Mesenteric fat pad (tissue), 1 donor: ENCODE data around the gene GPC6. TPM values are rescaled to one million over a fixed set of nuclear protein-coding genes. Genes with fewer than 3 reads are reported as not detected.

Experiments
- DNase-seq: peaks from one replicate; pipeline ENCODE4 v3.0.0-alpha.2; 2020; ENCODE audit warnings: low spot score
- total RNA-seq: library from RNA; stranded (reverse); fragmentation: NEBNext Ultra II Directional; extraction: Animal tissue kit (Norgen Biotek cat#: 25700); gene quantifications from one replicate; pipeline ENCODE4 v1.2.1, GENCODE V29; 2021
- donor health status: DM: yes; HTN: yes; CAD: no.

Gene GPC6
- total RNA-seq, 1 donor from 2014 or later = 23.1 TPM

DNA sequence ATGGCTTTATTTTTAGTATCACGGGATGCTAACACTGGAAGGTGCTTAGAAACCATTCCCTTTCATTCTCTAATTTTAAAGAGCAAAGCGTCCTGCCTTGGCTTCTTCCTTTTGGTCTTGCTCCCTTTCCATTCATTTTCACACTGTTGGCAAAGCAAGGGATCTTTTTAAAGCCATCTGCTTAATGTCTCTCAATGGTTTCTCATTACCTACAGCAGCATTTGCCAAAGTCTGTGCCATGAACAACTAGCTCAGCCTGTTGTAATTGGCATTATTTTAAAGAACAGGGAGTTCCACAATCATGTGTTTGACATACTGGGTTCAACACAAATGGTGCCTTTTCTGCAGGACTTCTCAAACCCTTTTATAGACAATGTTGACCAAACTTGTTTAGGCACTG is 444.3 kb downstream of the GPC6 start:
- no peak for DNase-seq

DNA sequence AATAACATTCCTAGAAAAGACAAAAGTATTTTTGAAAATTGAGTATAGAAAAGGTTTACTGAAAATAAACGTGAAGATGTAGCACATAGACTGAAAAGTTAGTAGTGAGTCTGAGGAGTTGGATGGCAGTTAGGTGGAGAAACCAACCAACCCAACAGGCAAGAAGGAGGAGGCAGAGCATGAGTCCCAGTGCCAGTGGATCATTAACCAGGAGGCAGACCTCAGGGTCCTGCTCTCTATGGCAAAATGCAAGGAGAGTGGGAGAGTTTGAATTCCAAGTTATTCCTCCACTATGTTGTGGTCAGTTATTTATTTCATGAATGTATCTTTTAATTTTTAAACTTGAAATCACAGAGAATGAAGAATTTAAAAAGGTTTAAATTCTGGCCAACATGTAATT is 446.4 kb downstream of the GPC6 start:
- no peak for DNase-seq

DNA sequence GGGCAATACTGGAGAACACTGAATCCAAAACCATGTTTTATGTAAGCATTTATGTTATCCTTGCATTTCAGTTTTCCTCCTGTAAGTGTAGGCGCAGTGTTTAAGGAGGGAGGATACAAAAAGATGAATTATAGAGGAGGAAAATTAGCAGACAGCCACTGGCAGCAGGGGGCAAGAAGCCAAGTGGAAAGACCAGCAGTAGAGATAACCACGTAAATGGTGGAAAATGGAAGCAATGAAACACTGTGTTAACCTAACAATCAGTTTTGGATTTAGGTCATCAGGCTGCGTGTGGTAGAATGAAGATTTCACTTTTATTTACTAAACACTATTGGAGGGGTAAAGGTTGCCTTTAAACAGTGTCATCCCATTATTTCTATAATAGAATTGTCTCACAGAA is 447.3 kb downstream of the GPC6 start:
- DNase-seq = no peak

DNA sequence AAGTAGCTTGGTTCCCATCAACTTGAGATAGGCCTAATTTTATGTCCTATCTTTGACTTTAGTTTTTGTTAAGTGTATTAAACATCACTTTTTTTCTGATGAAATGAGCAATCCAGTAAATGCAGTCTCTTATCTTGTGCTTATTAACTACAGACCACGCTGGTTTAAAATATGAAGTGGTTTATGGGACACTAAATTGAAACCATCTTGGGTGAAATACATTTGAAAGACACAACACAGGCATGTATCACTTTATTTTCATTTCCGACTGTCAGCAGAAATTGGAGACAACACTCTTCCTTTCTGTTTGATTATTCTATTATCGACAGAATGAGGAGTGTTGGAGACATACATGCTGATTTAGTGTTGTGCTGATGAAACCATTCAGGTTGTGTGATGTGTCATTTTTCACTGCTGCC is 447.7 kb downstream of the GPC6 start:
- no peak for DNase-seq

DNA sequence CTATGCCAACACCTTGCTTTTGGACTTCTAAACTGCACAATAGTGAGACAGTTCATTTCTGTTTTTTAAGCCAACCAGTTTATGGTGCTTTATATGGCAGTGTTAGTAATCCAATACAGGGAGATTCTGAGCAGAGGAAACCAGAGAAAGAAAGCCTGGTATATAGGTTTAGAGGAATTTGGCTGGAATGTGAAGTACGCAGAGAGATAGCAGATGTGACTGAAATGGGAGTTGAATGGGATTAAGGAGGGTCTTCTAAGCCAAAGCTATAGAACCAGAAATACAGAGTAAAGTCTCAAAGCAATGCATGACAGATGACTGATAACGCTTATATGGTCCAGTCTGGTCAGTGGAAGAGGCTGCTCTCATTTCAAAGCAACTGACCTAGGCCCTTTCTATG is 453.7 kb downstream of the GPC6 start:
- no peak for DNase-seq

DNA sequence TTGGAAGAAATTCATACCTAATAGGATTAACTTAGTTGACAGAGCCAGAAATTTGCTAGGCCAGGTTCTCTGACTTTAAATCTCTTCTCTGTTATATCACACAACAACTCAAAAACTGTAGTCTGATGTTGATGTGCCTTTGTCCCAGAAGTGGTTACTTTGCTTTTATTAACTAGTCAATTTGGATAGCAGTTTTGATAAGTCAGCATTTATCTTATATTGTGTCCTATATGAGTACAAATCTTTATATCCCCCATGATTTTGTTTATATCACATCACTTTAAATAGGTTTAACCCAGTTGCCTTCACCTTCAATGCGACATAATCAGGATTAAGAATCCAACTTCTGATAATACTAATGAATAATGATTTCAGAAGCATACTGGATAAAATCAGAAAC is 459.3 kb downstream of the GPC6 start:
- no peak for DNase-seq

DNA sequence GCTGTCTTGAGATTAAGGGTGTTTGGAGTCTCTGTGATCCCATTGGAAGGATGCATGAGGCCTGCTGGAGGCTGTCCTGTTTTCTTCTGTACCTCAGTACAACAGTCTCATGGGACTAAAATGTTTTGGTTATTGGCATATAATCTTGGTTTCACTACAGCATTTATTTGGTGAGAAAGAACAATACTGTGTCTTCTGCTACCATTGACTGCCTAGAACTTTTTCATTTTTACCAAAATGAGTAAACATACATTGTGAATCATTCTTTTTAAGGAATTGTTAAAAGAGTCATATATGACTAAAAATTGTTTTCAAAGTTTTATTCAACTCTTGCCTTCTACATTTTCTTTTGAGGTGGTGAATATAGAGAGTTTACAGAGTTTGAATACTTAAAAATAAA is 459.8 kb downstream of the GPC6 start:
- DNase-seq = no peak

DNA sequence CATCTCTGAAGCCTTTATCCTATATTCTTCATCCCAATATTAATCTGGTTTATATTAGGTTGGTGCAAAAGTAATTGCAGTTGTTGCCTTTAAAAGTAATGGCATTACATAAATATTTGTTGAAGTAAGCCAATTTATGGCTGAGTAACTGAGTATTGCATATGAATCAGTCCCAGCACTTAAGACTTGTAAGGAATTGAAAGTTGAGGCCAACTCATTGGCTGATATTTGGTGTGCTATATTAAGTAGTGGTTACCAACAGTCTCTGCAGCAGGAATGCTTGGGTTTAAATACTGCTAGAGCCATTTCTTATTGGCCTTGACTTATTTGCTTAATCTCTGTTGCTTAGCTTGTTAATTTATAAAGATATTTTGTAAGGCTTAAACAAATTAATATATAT is 460.7 kb downstream of the GPC6 start:
- no peak for DNase-seq

DNA sequence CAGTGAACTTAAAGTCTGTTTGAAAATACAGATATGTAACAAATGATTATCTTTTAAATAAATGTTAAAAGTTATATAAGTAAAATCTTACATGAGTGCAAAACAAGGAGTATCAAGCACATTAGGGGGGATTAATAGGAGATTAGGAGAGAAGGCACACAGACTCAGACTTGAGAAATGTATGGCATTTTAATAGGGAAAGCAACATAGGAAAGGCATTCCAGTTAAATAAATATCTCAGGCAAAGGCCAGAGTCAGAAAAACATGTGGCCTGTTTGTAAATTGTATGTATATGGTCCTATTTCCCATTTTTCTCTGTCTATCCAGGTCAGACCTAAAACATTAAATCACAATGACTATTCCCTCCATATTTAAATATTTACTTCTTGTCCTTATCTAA is 462.7 kb downstream of the GPC6 start:
- DNase-seq = no peak

DNA sequence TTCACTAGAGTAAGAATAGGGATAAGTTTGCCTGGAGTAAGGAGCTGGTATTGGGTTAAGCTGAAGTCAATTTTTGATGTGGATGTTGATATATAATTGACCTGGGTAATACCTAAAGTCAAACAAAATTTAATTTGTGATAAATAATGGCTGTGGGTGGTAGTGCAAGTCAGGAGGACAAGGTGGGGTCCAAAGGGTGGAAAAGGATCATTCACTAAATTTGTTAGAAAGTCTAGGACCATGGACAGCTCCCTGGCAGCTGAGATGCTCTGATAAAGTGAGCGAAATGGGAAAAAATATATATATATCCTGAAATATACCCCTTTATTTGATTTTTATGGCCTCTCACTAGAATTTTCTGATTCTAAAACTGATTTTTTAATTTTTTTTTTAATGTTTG is 463.5 kb downstream of the GPC6 start:
- no peak for DNase-seq

DNA sequence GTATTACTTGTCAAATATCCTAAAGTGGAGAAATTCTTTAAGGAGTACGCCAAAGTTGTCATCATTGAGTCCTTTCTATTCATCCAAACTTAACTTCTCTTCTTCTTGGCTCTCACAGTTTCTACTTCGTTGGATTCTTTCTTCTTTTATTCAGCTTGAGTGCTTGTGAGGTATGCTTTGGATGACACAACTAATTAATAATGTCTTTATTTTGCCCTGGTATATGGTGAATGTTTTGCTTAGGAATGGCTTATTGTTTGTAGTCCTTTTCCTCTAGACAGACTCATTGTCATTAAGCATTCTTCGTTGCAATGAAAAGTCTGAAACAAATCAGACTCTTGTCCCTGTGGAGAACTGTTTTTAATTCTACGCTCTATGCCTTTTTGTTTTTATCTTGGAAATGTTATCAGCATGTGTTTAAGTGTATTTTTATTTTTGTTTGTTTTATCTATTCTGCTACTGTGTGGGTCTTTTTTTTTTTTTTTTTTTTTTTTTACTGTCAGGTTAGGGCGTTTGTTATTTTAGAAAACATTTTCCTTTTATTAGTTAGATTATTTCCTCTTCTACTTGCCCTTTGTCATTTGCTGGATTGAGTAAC is 471.5 kb downstream of the GPC6 start:
- no peak for DNase-seq

DNA sequence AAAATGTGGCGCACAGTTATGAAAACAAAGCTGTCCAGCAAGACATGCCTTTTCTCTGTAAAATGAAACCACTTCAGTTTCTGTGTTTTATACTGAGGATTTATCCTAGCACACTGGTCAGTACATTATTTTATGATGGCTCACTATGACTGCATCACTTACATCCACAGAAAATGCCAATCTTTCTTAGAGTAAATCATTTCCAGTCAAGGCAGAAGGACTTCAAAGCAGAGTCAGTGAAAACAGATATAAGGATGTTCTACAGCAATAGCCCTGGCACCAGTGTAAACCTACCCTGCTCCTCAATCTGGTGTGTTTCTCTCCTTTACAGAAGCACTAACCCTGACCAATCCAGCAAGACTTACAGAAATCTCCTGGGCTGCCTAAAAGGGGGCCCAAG is 473.5 kb downstream of the GPC6 start:
- DNase-seq = no peak

DNA sequence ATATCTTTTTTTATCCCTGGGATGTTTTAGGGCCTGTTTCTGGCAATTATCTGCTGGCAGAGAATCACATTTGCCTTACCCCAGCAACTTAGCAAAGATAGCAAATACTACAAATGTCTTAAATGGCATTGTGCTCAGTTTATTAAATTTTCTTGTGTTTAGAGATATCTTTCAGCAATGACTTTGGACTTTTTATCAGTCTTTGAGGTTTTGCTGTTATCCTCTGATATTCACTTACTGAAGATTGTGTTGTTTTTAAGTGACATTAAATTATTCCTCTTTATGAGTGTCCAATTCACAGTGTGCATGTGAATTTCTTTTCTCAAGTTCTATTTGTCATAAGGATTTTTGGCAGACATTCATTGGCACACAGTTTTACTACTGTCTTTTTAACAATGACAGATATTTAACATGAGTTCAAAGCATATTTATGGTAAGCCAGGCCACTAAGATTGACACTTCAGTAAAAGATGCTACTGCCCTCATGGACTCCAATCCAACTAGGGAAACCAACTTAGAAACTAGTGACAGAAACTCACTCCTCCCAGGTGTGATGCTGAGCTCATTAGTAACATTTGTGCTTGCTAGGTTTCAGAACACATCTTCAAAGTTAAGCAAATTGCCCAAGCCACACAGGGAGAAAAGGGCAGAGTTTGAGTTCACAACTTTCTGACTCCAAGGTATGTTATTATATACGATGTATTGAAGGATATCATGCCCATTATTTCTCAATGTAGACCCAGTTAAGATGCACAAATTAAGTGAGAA is 481.9 kb downstream of the GPC6 start:
- no peak for DNase-seq

DNA sequence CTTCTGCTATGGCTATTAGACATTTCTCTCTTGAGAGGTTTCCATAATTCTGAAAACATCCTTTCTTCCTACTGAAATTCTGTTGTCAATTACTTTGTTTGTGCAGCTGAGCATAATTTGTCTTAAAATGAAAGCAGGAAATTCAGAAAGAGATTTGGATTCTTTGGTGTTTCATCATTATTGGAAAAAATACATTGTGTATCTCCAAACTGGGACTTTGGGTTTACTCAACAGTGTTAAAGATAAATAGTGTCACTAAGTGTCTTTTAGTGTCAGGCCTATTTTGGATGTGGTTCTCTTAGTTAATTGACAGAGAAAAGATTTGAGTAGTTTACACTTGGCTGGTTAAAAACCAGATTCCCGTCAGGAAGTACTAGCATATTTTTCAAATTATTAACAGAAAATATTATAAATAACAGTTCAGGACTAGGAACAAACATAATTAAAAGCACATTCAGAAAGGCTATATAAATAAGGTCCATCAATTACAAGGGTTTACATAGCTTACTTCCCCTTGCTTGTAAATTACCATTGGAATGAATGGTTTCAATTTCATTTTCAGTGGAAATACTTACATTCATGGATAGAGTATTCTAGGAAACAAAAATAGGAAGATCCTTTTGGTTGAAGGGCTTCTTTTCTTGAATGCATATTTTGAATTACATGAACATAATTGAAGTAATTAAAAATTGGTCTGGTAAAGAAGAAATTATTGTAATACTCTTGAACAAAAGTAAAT is 483.1 kb downstream of the GPC6 start:
- DNase-seq = no peak

DNA sequence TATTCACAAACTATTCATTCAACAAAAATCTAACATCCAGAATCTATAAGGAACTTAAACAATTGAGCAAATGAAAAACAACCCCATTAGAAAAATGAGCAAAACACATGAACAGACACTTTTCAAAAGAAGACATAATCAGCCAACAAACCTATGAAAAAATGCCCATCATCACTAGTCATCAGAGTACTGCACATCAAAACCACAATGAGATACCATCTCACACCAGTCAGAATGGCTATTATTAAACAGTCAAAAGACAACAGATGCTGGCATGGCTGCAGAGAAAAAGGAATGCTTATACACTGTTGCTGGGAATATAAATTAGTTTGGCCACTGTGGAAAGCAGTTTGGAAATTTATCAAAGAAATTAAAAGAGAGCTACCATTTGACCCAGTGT is 487.6 kb downstream of the GPC6 start:
- no peak for DNase-seq

DNA sequence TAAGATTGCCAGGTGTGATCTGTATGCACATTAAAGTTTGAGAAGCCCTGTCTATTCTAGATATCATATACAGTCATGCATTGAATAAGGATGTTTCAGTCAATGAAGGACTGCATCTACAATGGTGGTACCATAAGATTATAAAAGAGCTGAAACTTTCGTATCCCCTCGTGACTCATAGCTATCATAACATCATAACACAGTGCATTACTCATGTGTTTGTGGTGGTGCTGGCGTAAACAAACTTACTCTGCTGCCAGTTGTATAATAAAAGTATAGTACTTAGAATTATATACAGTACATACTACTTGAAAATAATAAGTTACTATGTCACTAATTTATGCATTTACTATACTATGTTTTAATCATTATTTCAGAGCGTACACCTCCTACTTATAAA is 489.3 kb downstream of the GPC6 start:
- DNase-seq = no peak

DNA sequence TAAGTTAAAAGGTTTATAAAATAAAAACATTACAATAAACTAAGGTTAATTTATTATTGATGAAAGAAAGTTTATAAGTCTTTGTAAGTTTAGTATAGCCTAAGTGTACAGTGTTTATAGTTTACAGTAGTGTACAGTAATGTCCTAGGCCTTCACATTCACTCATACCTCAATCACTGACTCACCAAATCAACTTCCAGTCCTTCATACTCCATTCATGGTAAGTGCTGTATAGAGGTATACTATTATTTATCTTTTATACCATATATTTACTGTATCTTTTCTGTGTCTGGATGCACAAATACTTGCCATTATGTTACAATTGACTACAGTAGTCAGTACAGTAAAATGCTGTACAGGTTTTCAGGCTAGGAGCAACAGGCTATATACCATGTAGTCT is 490.0 kb downstream of the GPC6 start:
- DNase-seq = no peak

DNA sequence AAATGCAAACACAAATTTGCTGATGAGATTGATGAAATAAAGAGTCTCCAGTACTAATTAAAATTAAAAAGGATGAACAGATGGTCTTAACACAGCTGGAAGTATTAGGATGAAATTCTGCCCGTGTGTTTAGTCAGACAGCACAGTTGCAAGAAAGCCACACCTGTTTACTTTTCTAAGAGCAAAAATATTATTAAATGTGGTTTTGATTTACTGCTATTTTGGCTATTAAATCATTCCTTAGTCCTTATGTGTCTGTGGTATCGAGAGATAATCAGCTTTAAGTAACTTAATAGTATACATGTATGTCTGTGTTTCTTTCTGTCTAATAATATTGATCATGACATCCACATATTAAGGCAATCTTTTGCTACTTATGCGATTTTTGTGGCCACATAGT is 494.9 kb downstream of the GPC6 start:
- no peak for DNase-seq

DNA sequence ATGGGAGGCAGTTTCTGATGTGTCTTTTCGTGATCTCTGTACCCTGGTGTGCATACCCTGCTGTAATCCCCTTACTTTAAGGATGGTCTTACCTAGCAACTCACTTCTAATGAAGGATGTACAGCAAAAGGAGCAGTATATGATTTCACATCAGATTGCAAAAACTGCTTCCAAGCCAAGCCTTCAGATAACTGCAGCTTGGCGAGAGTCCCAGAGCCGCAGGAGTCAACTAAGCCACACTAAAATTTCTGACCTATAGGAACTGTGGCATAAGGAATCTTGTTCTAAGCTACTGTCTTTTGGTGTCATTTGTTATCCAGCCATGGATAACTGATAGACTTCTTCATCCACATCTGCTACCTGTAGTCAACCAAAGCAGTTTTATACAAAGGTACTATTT is 496.7 kb downstream of the GPC6 start:
- DNase-seq = no peak

DNA sequence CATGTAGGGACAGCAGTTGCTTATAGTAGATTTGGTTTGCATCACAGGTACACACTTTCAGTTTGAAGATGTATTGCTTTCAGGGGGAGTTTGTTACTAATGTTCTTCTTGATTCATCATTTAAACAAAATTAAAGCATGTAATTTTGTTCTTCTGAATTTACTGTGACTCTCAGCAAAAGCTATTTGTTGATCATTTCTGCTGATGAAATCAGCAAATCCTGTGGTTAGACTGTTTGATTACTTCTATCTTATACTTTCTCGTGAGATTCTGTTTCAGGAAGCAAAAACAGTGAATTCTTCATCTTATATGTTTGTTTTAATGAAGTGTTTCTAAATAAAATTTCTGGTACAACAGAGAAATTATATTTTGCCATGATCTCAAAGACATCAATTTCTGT is 497.6 kb downstream of the GPC6 start:
- no peak for DNase-seq

DNA sequence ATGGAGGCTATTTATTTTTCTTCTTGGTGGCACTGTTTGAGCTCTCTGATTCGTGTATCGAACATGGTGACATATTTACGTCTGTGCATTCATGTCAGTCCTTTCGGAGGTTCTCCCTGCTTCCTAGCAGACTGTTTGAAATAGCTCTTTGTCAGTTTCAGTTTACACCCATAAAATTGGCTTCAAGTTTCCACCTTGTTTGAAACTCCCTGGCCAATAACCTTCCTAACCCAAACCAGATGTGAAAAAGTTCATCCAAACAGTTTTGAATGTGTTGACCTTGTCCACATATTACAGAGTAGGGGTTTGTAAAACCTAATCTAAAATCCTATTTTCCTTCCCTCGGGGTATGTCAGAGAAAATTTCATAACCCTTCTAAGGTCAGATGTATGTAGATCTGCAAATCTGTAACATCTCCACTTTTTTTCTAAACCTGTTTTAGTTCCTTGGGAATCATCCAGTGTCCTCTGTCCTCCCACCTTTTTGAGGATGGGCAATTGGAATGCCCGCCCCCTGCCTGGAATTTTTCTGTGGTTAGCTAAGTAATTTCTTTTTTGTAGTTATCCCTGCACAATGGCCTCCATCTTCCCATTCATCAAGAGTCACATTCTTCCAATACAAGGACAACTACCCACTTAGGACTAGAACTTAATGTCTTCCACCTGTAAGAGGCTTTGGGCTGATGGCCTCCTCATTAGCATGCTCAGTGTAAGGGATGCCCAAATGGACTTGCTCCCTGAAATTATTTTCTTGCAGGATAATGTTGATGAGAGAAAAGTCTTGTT is 499.8 kb downstream of the GPC6 start:
- no peak for DNase-seq
